ENCODE results near the gene ATP11C. TPM values are rescaled to one million over a fixed set of nuclear protein-coding genes. Genes with fewer than 3 reads are reported as not detected.

The ATP11C gene
- 21.9 and 28.3 TPM in 2 replicates for total RNA-seq

GRCh38 chrX:139932901-139933796 lies at the start of gene ATP11C:
Gene ATP11C, minus strand, starts transcription at chrX:139933053. Its CDS starts 1,011 bp downstream, at chrX:139932042.

GRCh38 chrX:139965421-139965820 lies 32.6 kb upstream of the ATP11C start, which contains the start of gene CXorf66:
Gene CXorf66, minus strand, starts transcription at chrX:139965521. Its CDS starts 25 bp downstream, at chrX:139965496.

DNA sequence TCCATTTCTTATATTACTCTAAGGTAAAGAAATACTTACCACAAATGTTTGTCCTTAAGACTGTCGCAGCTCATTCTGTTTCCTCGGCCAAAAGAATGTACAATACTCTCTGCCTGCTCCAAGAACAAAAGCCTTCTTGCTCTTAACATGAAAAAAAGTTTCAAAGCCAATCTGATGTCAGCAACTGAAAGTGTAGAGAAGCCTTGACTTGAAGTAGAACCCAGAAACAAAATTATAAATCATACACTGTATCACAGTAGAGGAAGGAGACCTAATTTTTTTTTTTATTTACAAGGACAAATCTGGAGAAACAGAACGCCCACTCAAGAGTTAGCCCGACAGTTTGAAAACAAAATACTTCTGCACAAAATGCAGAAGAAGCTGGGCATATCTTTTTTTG lies 224.8 kb downstream of the ATP11C start, which contains the start of gene MCF2:
MCF2 (minus strand) TSS at position 101 of the 400 bp plus-strand sequence. CDS start 56,423 bp downstream, outside the sequence.

Other genes with a start within 250 kb of the ATP11C start
- gene MCF2, start 224.9 kb downstream of the ATP11C start, total RNA-seq: not detected in 2 replicates
- not detected in 2 replicates for gene CXorf66, start 32.5 kb upstream of the ATP11C start, total RNA-seq